Measurements from ENCODE around the gene VPS26A. TPM values are rescaled to one million over a fixed set of nuclear protein-coding genes. Genes with fewer than 3 reads are reported as not detected.

Gene VPS26A
- total RNA-seq, 3 donors from 2014 or later (not counting 1 experiment from before 2014, with no cell fraction given): 62.6 to 86.4 (median 86.2) TPM

DNA sequence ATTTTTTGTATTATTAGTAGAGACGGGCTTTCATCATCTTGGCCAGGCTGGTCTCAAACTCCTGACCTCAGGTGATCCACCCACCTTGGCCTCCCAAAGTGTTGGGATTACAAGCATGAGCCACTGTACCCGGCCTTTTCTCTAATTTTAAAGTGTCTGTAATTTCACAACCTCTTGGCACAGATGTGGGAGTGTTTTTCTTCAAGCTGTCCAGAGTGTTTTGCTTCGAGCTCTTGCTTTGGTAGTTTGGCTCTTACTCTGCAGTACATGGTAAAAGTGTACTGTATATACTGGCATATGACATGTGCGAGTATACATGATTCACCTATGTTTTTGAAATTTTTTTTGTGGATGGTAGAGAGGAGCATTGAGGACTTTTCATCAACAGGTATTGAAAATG lies 26.2 kb upstream of the VPS26A start:
- no peak overlapping the region for H3K27ac ChIP-seq (ENCODE audit: low read length)
- Mint-ChIP-seq H3K4me1 (peaks cover 70 to 81% of the 10 kb centered on the region in 2 donors), H3K36me3 (peaks cover 16% of the 10 kb centered on the region), H3K27me3 (ENCODE audit: low read depth in 2 of 2) (no peaks in the 10 kb centered on the region), H3K4me3 (peak overlapping the region; percentile 76), H3K9me3 (peaks cover 0 to 2% of the 10 kb centered on the region in 2 donors), H3K27ac (peak overlapping the region; percentile 71 to 95)
- no peak for DNase-seq
- TF ChIP-seq, protein P1, sequence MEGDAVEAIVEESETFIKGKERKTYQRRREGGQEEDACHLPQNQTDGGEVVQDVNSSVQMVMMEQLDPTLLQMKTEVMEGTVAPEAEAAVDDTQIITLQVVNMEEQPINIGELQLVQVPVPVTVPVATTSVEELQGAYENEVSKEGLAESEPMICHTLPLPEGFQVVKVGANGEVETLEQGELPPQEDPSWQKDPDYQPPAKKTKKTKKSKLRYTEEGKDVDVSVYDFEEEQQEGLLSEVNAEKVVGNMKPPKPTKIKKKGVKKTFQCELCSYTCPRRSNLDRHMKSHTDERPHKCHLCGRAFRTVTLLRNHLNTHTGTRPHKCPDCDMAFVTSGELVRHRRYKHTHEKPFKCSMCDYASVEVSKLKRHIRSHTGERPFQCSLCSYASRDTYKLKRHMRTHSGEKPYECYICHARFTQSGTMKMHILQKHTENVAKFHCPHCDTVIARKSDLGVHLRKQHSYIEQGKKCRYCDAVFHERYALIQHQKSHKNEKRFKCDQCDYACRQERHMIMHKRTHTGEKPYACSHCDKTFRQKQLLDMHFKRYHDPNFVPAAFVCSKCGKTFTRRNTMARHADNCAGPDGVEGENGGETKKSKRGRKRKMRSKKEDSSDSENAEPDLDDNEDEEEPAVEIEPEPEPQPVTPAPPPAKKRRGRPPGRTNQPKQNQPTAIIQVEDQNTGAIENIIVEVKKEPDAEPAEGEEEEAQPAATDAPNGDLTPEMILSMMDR (IDR thresholded peaks at IDR 0.05): no peak
- ATAC-seq: no peak
- H3K36me3 ChIP-seq (ENCODE audit: control insufficient read depth, insufficient read depth, low read length): peaks cover 49% of the 10 kb centered on the region
- WGBS (ENCODE audit: insufficient coverage): 77% methylated on average over 4 of the region's 4 CpGs
- intact Hi-C loops (cut with micrococcal nuclease): no loop called here
- H3K4me3 ChIP-seq (ENCODE audit: low read length): no peak overlapping the region
- H3K27me3 ChIP-seq (ENCODE audit: control insufficient read depth, insufficient read depth, low read length): no peaks in the 10 kb centered on the region
- no peaks in the 10 kb centered on the region for H3K9me3 ChIP-seq (ENCODE audit: control insufficient read depth, insufficient read depth, low read length)
- H3K4me1 ChIP-seq (ENCODE audit: control insufficient read depth, insufficient read depth, low read length): peaks cover 80% of the 10 kb centered on the region

DNA sequence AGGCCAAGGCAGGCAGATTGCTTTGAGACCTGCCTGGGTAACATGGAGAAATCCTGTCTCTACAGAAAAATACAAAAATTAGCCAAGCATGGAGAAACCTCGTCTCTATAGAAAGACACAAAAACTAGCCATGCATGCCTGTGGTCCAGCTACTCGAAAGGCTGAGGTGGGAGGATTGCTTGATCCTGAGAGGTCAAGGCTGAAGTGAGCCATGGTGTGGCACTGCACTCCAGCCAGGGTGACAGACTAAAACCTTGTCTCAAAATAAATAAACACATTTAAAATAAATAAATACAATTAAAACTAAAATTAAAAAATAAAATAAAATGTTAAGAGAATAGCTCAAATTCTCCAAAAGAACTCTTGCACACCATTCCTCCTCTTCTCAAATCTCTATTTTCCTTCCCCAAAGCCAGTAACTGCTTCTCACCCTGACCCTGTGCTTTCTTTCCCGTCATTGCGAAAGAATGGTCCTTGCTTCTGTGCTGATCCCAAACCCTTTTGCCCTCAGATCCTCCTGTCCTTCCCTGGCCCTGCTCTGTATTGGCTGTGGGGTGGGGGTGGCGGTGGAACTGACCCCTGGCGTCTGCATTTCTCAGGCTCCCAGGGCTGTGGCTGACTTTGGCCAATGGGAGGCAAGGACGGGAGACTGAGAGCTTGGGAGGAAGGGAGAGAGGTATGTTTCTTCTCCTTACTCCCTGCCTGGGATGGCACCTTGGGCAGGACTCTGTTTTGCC lies 23.7 kb upstream of the VPS26A start:
- H3K4me3 Mint-ChIP-seq: peak overlapping the region; percentile 85
- Histone ChIP-seq H3K4me3 (ENCODE audit: low read length) (no peak overlapping the region), H3K27ac (ENCODE audit: low read length) (no peak overlapping the region), H3K36me3 (ENCODE audit: control insufficient read depth, insufficient read depth, low read length) (peaks cover 59% of the 10 kb centered on the region), H3K9me3 (ENCODE audit: control insufficient read depth, insufficient read depth, low read length) (no peaks in the 10 kb centered on the region), H3K4me1 (ENCODE audit: control insufficient read depth, insufficient read depth, low read length) (peaks cover 66% of the 10 kb centered on the region), H3K27me3 (ENCODE audit: control insufficient read depth, insufficient read depth, low read length) (no peaks in the 10 kb centered on the region)
- H3K9me3 Mint-ChIP-seq: peaks cover 0 to 2% of the 10 kb centered on the region in 2 donors
- DNase-seq (no peak), ATAC-seq (no peak)
- peaks cover 26% of the 10 kb centered on the region for H3K36me3 Mint-ChIP-seq
- intact Hi-C loops (cut with micrococcal nuclease): loop anchor here (2.0 kb wide), 1 partner anchor 24 kb away; the partner anchor contains the start of gene VPS26A
- no peaks in the 10 kb centered on the region for H3K27me3 Mint-ChIP-seq (ENCODE audit: low read depth in 2 of 2)
- 88% methylated on average over 5 of the region's 7 CpGs for WGBS (ENCODE audit: insufficient coverage)
- TF ChIP-seq, protein P1 (IDR thresholded peaks at IDR 0.05): no peak
- H3K4me1 Mint-ChIP-seq: peaks cover 71 to 78% of the 10 kb centered on the region in 2 donors
- H3K27ac Mint-ChIP-seq: peak overlapping the region; percentile 95 to 96

DNA sequence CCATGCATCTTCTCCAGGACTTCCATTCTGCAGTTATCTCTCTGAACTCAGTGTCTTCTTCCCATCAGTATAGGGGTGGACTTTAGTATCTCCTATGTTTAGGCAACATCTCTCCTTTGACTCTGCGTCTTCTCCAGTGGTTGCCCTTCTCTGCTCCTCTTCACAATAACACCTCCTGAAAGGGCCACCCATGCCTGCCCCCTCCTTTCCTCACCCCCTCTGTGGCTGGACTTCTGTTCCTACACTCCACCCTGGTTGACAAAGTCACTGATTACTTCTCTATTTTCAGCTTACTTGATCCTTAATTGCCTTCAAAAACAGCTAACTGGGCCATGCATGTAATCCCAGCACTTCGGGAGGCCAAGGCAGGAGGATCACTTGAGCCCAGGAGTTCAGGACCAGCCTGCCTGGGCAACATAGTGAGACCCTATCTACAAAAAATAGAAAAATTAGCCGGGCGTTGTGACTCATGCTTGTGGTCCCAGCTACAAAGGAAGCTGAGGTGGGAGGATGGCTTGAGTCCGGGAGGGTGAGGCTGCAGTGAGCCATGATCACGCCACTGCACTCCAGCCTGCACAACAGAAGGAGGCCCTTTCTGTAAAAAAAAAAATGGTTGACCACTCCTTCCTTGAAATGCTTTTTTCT lies 22.4 kb upstream of the VPS26A start:
- Histone ChIP-seq H3K9me3 (ENCODE audit: control insufficient read depth, insufficient read depth, low read length) (no peaks in the 10 kb centered on the region), H3K36me3 (ENCODE audit: control insufficient read depth, insufficient read depth, low read length) (peaks cover 63% of the 10 kb centered on the region), H3K4me3 (ENCODE audit: low read length) (no peak overlapping the region), H3K4me1 (ENCODE audit: control insufficient read depth, insufficient read depth, low read length) (peaks cover 55% of the 10 kb centered on the region), H3K27me3 (ENCODE audit: control insufficient read depth, insufficient read depth, low read length) (no peaks in the 10 kb centered on the region), H3K27ac (ENCODE audit: low read length) (peak overlapping the region; percentile 77)
- intact Hi-C loops (cut with micrococcal nuclease): loop anchor here (1.0 to 2.0 kb wide), 3 partner anchors 8 to 23 kb away; partner anchors contain the start of genes SRGN and VPS26A
- H3K27me3 Mint-ChIP-seq (ENCODE audit: low read depth in 2 of 2): no peaks in the 10 kb centered on the region
- H3K9me3 Mint-ChIP-seq: peaks cover 0 to 2% of the 10 kb centered on the region in 2 donors
- H3K27ac Mint-ChIP-seq: peak overlapping the region; percentile 95 to 96
- H3K4me3 Mint-ChIP-seq: peak overlapping the region; percentile 85
- H3K36me3 Mint-ChIP-seq: peaks cover 29% of the 10 kb centered on the region
- peaks cover 62 to 71% of the 10 kb centered on the region in 2 donors for H3K4me1 Mint-ChIP-seq
- 32% methylated on average over 6 of the region's 6 CpGs for WGBS (ENCODE audit: insufficient coverage)
- DNase-seq (peak; percentile 49 to 55), ATAC-seq (peak; percentile 63 to 70 (median 69))
- TF ChIP-seq, protein P1 (IDR thresholded peaks at IDR 0.05): no peak

All from natural killer cell (primary cell).